DOHH2 (cell line): ENCODE data around the gene CPN2.

ENCODE experiments used
- H3F3A ChIP-seq: fragments of 200-600 bp; sonication (generic), shearing (Covaris generic); 2 replicates; pipeline ENCODE4 v1.6.0; 2016; ENCODE audit warnings: antibody characterized with exemption, mild to moderate bottlenecking; ENCODE audit not compliant: control insufficient read depth, insufficient read depth
- H3K27ac ChIP-seq: fragments of 200-600 bp; sonication (generic); 2 replicates; pipeline ENCODE4 v1.5.1; 2014; ENCODE audit warnings: low read depth, mild to moderate bottlenecking, low read length, moderate library complexity
- H3K27me3 ChIP-seq: fragments of 200-600 bp; sonication (generic); 2 replicates; pipeline ENCODE4 v1.6.1; 2014; ENCODE audit warnings: mild to moderate bottlenecking, low read length, mixed read lengths; ENCODE audit not compliant: control insufficient read depth
- H3K36me3 ChIP-seq: fragments of 200-600 bp; sonication (generic); 2 replicates; pipeline ENCODE4 v1.6.1; 2014; ENCODE audit warnings: mild to moderate bottlenecking, low read length, moderate library complexity, mixed read lengths; ENCODE audit not compliant: control insufficient read depth
- H3K4me1 ChIP-seq: fragments of 200-600 bp; sonication (generic); 2 replicates; pipeline ENCODE4 v1.6.1; 2014; ENCODE audit warnings: mild to moderate bottlenecking, low read length, mixed read lengths; ENCODE audit not compliant: control insufficient read depth
- H3K4me2 ChIP-seq: fragments of 200-600 bp; sonication (generic); 2 replicates; pipeline ENCODE4 v1.6.0; 2014; ENCODE audit warnings: mild to moderate bottlenecking, low read length, moderate library complexity
- H3K4me3 ChIP-seq: fragments of 200-600 bp; sonication (generic); 2 replicates; pipeline ENCODE4 v1.5.1; 2014; ENCODE audit warnings: mild to moderate bottlenecking, low read length, mixed read lengths
- H3K79me2 ChIP-seq: fragments of 200-600 bp; sonication (generic); 2 replicates; pipeline ENCODE4 v1.6.1; 2014; ENCODE audit warnings: mild to moderate bottlenecking, low read length, mixed read lengths; ENCODE audit not compliant: control insufficient read depth
- H3K9me2 ChIP-seq: fragments of 200-600 bp; sonication (generic); replicated peaks from 2 replicates; pipeline ENCODE4 v1.6.1; 2014; ENCODE audit warnings: mild to moderate bottlenecking, low read length, mixed read lengths; ENCODE audit not compliant: control insufficient read depth
- H3K9me3 ChIP-seq: fragments of 200-600 bp; sonication (generic); 2 replicates; pipeline ENCODE4 v1.6.1; 2014; ENCODE audit warnings: antibody characterized with exemption, low read length, mixed read lengths; ENCODE audit not compliant: control insufficient read depth, insufficient read depth
- H4K20me1 ChIP-seq: fragments of 200-600 bp; sonication (generic); 2 replicates; pipeline ENCODE4 v1.6.0; 2014; ENCODE audit warnings: low read depth, mild to moderate bottlenecking, antibody characterized with exemption, low read length, moderate library complexity; ENCODE audit not compliant: control insufficient read depth, insufficient read depth
- EZH2phosphoT487 ChIP-seq: fragments of 200-600 bp; sonication (generic); IDR thresholded peaks from 2 replicates; pipeline ENCODE4 v1.6.1; 2017; ENCODE audit warnings: borderline replicate concordance, mild to moderate bottlenecking, antibody characterized with exemption, low read length, moderate library complexity, mixed read lengths
- TF ChIP-seq, protein P1 (sequence below): fragments of 200-600 bp; sonication (generic); IDR thresholded peaks from one replicate; pipeline ENCODE4 v1.5.1; 2014; ENCODE audit warnings: antibody characterized with exemption, mild to moderate bottlenecking, low read depth, low read length; ENCODE audit not compliant: poor library complexity, severe bottlenecking

Gene CPN2

DNA sequence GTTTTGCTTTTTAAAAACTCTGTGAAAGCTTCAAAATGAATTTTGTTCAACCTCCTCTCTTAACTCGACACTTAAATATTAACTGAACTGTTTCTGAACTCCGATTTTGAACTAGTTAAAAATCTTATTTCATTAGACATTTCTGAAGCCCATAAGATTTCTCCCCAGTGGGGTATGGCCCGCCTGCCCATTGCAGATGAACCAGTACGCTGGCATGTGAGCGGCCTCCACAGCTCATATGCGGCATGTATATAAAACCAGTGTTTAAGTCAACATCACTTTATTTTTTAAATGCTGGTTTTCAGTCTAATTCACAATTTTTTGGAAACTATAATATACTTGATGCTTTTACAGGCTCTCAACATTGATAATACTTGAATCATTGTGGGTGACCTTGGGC lies 50.2 kb downstream of the CPN2 start:
- Histone ChIP-seq H3K27ac (no peak overlapping the region), H3K36me3 (no peaks in the 10 kb centered on the region), H3K4me1 (peaks cover 14% of the 10 kb centered on the region), H3K9me3 (no peaks in the 10 kb centered on the region), H3K79me2 (no peaks in the 10 kb centered on the region), H4K20me1 (peaks cover 9% of the 10 kb centered on the region; the same call in 1 of the 2 replicates), H3K4me3 (no peak overlapping the region), H3K9me2 (no peaks in the 10 kb centered on the region), H3K4me2 (no peak overlapping the region), H3K27me3 (peaks cover 45% of the 10 kb centered on the region), H3F3A (peaks cover under 1% of the 10 kb centered on the region; the same call in 1 of the 2 replicates)
- TF ChIP-seq, protein P1, sequence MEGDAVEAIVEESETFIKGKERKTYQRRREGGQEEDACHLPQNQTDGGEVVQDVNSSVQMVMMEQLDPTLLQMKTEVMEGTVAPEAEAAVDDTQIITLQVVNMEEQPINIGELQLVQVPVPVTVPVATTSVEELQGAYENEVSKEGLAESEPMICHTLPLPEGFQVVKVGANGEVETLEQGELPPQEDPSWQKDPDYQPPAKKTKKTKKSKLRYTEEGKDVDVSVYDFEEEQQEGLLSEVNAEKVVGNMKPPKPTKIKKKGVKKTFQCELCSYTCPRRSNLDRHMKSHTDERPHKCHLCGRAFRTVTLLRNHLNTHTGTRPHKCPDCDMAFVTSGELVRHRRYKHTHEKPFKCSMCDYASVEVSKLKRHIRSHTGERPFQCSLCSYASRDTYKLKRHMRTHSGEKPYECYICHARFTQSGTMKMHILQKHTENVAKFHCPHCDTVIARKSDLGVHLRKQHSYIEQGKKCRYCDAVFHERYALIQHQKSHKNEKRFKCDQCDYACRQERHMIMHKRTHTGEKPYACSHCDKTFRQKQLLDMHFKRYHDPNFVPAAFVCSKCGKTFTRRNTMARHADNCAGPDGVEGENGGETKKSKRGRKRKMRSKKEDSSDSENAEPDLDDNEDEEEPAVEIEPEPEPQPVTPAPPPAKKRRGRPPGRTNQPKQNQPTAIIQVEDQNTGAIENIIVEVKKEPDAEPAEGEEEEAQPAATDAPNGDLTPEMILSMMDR = no peak
- no peak for TF ChIP-seq EZH2phosphoT487

DNA sequence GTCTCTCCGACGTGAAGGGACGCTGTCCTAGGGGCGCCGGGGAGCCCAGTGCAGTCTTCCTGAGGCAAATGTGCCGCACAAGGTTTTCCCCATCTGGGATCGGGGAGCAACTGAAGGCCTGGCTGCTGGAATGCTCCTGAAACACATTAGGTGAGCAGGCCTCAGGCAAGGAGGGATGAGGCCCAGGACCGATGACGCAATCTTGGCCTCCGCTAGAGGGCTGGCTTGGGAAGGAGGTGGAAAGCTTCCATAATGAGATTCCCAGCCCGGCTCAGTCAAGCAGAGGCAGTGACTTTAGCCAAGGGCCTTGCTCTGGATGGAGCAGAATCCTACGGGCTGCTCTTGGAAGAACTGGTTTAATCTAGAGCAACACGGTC lies 50.8 kb downstream of the CPN2 start:
- H3K9me2 ChIP-seq = no peaks in the 10 kb centered on the region
- no peaks in the 10 kb centered on the region for H3K79me2 ChIP-seq
- peaks cover 9% of the 10 kb centered on the region for H3K4me1 ChIP-seq
- no peaks in the 10 kb centered on the region for H3K36me3 ChIP-seq
- TF ChIP-seq, protein P1 = no peak
- TF ChIP-seq EZH2phosphoT487 = no peak
- no peak overlapping the region for H3K27ac ChIP-seq
- no peaks in the 10 kb centered on the region for H3K9me3 ChIP-seq
- peaks cover 39% of the 10 kb centered on the region for H3K27me3 ChIP-seq
- H3K4me2 ChIP-seq = no peak overlapping the region
- no peaks in the 10 kb centered on the region for H3F3A ChIP-seq
- peaks cover 7% of the 10 kb centered on the region; the same call in 1 of the 2 replicates for H4K20me1 ChIP-seq
- H3K4me3 ChIP-seq = no peak overlapping the region

DNA sequence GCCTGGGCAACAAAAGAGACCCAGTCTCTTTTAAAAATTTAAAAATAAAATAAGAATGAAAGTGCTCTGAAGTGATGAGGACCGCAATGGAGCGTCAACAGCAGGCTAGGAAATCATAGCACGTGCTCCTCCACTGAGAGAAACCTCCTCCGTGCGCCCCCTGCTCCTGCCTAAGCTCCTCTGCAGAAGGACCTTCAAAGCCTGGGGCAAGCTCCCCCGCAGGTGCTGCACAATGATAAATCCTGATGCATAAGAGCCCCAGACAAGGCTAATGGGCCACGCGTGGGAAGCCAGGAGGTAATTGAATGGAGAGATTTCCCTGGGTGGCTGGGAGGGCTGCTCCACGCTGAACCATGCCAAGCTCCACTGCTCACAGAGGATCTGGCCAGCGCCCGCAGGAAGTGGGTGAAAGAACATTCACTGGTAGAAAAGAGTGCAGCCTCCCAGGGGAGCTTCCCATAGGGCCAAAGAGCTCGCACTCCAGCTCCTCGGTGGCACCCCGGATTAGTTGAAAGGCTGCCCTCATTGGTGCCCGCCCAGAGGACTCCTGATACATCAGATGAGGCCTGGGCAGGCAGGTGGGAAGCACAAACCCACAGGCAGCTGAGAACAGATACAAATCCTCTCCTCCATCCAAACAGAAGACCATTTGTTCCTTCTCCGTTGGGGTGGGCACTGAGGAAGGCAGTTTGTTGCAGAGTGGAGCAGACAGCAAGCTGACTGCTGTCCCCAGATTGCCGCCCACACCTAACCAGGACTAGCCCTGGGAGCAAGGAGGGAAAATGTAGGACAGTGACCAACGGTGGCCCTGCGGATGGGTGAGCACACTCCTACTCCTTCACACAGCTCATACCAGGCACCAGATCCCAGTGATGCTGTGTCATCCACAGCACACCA lies 52.5 kb downstream of the CPN2 start:
- Histone ChIP-seq H3K27me3 (peaks cover 30% of the 10 kb centered on the region), H3K36me3 (no peaks in the 10 kb centered on the region), H3K4me3 (no peak overlapping the region), H3K27ac (no peak overlapping the region), H3K4me1 (no peaks in the 10 kb centered on the region), H3F3A (no peaks in the 10 kb centered on the region), H3K4me2 (no peak overlapping the region), H3K9me3 (no peaks in the 10 kb centered on the region), H3K9me2 (no peaks in the 10 kb centered on the region), H4K20me1 (0 out of 2 replicates have a peak, but pooled peaks cover 4% of the 10 kb centered on the region), H3K79me2 (no peaks in the 10 kb centered on the region)
- no peak for TF ChIP-seq EZH2phosphoT487
- TF ChIP-seq, protein P1 = no peak
